ENCODE results near the gene GAS6.

The GAS6 gene

GRCh38 chr13:113809934-113810333 lies 53.9 kb downstream of the GAS6 start:
- POLR2A ChIA-PET = no interaction called here
- no peak for DNase-seq (ENCODE audit: extremely low spot score)
- TF ChIP-seq FOXM1 (IDR thresholded peaks at IDR 0.05; ENCODE audit: borderline replicate concordance) (no peak), FOXK2 (IDR thresholded peaks at IDR 0.05) (no peak), NFRKB (IDR thresholded peaks at IDR 0.05) (no peak), FOXA1 (IDR thresholded peaks at IDR 0.05) (no peak), ZNF384 (IDR thresholded peaks at IDR 0.05) (no peak), CTBP1 (IDR thresholded peaks at IDR 0.05; ENCODE audit: borderline replicate concordance) (no peak)
- CTCF ChIA-PET = no interaction called here

- ChIA-PET POLR2A (no interaction called here), CTCF (no interaction called here)
- TF ChIP-seq ZNF384 (IDR thresholded peaks at IDR 0.05) = no peak
- no peak for TF ChIP-seq L3MBTL2 (conservative IDR thresholded peaks at IDR 0.05)
- TF ChIP-seq HDGF (IDR thresholded peaks at IDR 0.05; ENCODE audit: borderline replicate concordance) = no peak
- no peak for DNase-seq (ENCODE audit: extremely low spot score)
Measured at GRCh38 chr13:113808058-113808834, 55.6 kb downstream of the GAS6 start.

- POLR2A ChIA-PET = no interaction called here
- CTCF ChIA-PET = no interaction called here
- no peak for DNase-seq (ENCODE audit: extremely low spot score)
- TF ChIP-seq HDGF (IDR thresholded peaks at IDR 0.05; ENCODE audit: borderline replicate concordance) (no peak), NFRKB (IDR thresholded peaks at IDR 0.05) (no peak)
Measured at GRCh38 chr13:113806526-113806925, 57.4 kb downstream of the GAS6 start.

- POLR2A ChIA-PET = no interaction called here
- CTCF ChIA-PET = no interaction called here
- no peak for TF ChIP-seq FOXM1 (IDR thresholded peaks at IDR 0.05; ENCODE audit: borderline replicate concordance)
- no peak for TF ChIP-seq ZNF384 (IDR thresholded peaks at IDR 0.05)
- TF ChIP-seq LEF1 (IDR thresholded peaks at IDR 0.05; ENCODE audit: borderline replicate concordance) = no peak
- DNase-seq (ENCODE audit: extremely low spot score) = no peak
Measured at GRCh38 chr13:113806104-113806471, 57.8 kb downstream of the GAS6 start.

- no peak for DNase-seq (ENCODE audit: extremely low spot score)
- TF ChIP-seq FOXA1 (IDR thresholded peaks at IDR 0.05) (no peak), SP1 (IDR thresholded peaks at IDR 0.05) (no peak), LEF1 (IDR thresholded peaks at IDR 0.05; ENCODE audit: borderline replicate concordance) (no peak), HDGF (IDR thresholded peaks at IDR 0.05; ENCODE audit: borderline replicate concordance) (no peak), BHLHE40 (IDR thresholded peaks at IDR 0.05; ENCODE audit: borderline replicate concordance) (no peak), ARNT (IDR thresholded peaks at IDR 0.05) (no peak), CTBP1 (IDR thresholded peaks at IDR 0.05; ENCODE audit: borderline replicate concordance) (no peak), L3MBTL2 (conservative IDR thresholded peaks at IDR 0.05) (no peak), NFRKB (IDR thresholded peaks at IDR 0.05) (no peak)
- ChIA-PET POLR2A (no interaction called here), CTCF (no interaction called here)
Measured at GRCh38 chr13:113805431-113806103, 58.3 kb downstream of the GAS6 start.

- ChIA-PET POLR2A (no interaction called here), CTCF (no interaction called here)
- no peak for TF ChIP-seq BHLHE40 (IDR thresholded peaks at IDR 0.05; ENCODE audit: borderline replicate concordance)
- TF ChIP-seq NFRKB (IDR thresholded peaks at IDR 0.05) = no peak
- no peak for TF ChIP-seq CTBP1 (IDR thresholded peaks at IDR 0.05; ENCODE audit: borderline replicate concordance)
- no peak for TF ChIP-seq ARNT (IDR thresholded peaks at IDR 0.05)
- no peak for TF ChIP-seq FOXM1 (IDR thresholded peaks at IDR 0.05; ENCODE audit: borderline replicate concordance)
- TF ChIP-seq, protein P1, sequence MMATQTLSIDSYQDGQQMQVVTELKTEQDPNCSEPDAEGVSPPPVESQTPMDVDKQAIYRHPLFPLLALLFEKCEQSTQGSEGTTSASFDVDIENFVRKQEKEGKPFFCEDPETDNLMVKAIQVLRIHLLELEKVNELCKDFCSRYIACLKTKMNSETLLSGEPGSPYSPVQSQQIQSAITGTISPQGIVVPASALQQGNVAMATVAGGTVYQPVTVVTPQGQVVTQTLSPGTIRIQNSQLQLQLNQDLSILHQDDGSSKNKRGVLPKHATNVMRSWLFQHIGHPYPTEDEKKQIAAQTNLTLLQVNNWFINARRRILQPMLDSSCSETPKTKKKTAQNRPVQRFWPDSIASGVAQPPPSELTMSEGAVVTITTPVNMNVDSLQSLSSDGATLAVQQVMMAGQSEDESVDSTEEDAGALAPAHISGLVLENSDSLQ (IDR thresholded peaks at IDR 0.05) = no peak
- no peak for TF ChIP-seq SUZ12 (IDR thresholded peaks at IDR 0.05)
- no peak for TF ChIP-seq LEF1 (IDR thresholded peaks at IDR 0.05; ENCODE audit: borderline replicate concordance)
- no peak for TF ChIP-seq TARDBP (IDR thresholded peaks at IDR 0.05)
- no peak for DNase-seq (ENCODE audit: extremely low spot score)
Measured at GRCh38 chr13:113804703-113805430, 59.0 kb downstream of the GAS6 start.

- no peak for DNase-seq (ENCODE audit: extremely low spot score)
- ChIA-PET POLR2A (no interaction called here), CTCF (no interaction called here)
- TF ChIP-seq FOXM1 (IDR thresholded peaks at IDR 0.05; ENCODE audit: borderline replicate concordance) (no peak), FOXK2 (IDR thresholded peaks at IDR 0.05) (no peak)
Measured at GRCh38 chr13:113804017-113804702, 59.7 kb downstream of the GAS6 start.

- CTCF ChIA-PET = no interaction called here
- POLR2A ChIA-PET = no interaction called here
- no peak for DNase-seq (ENCODE audit: extremely low spot score)
- no peak for TF ChIP-seq FOXM1 (IDR thresholded peaks at IDR 0.05; ENCODE audit: borderline replicate concordance)
- TF ChIP-seq FOXK2 (IDR thresholded peaks at IDR 0.05) = no peak
- no peak for TF ChIP-seq HDGF (IDR thresholded peaks at IDR 0.05; ENCODE audit: borderline replicate concordance)
- no peak for TF ChIP-seq LEF1 (IDR thresholded peaks at IDR 0.05; ENCODE audit: borderline replicate concordance)
- TF ChIP-seq, protein P1 (IDR thresholded peaks at IDR 0.05) = no peak
- TF ChIP-seq FOXA1 (IDR thresholded peaks at IDR 0.05) = no peak
- TF ChIP-seq CTBP1 (IDR thresholded peaks at IDR 0.05; ENCODE audit: borderline replicate concordance) = no peak
- TF ChIP-seq ARNT (IDR thresholded peaks at IDR 0.05) = no peak
- TF ChIP-seq ELF4 (IDR thresholded peaks at IDR 0.05) = no peak
- no peak for TF ChIP-seq NFRKB (IDR thresholded peaks at IDR 0.05)
- TF ChIP-seq ZNF384 (IDR thresholded peaks at IDR 0.05) = no peak
- no peak for TF ChIP-seq L3MBTL2 (conservative IDR thresholded peaks at IDR 0.05)
- TF ChIP-seq SUZ12 (IDR thresholded peaks at IDR 0.05) = no peak
Measured at GRCh38 chr13:113803409-113804016, 60.4 kb downstream of the GAS6 start.
